Mucosa of stomach (tissue), 1 donor: Measurements from ENCODE around the gene TESK1.

Experiments used
- H3K27me3 ChIP-seq: one replicate; pipeline ENCODE4 v1.7.0; 2013; ENCODE audit warnings: mild to moderate bottlenecking, low read length; ENCODE audit not compliant: control insufficient read depth, insufficient read depth
- H3K36me3 ChIP-seq: one replicate; pipeline ENCODE4 v1.7.0; 2013; ENCODE audit warnings: low read length; ENCODE audit not compliant: control insufficient read depth, insufficient read depth
- H3K4me1 ChIP-seq: one replicate; pipeline ENCODE4 v1.7.0; 2013; ENCODE audit warnings: mild to moderate bottlenecking, low read length; ENCODE audit not compliant: control insufficient read depth, insufficient read depth
- H3K4me3 ChIP-seq: one replicate; pipeline ENCODE4 v1.7.0; 2013; ENCODE audit warnings: low read length
- H3K9ac ChIP-seq: one replicate; pipeline ENCODE4 v1.7.0; 2013; ENCODE audit warnings: mild to moderate bottlenecking, low read length, moderate library complexity
- H3K9me3 ChIP-seq: one replicate; pipeline ENCODE4 v1.7.0; 2013; ENCODE audit warnings: mild to moderate bottlenecking, low read length, moderate library complexity; ENCODE audit not compliant: control insufficient read depth
- donor health status: Pancreatic carcinoma.

Gene TESK1

GRCh38 chr9:35656831-35657545, 51.9 kb downstream of the TESK1 start:
- Histone ChIP-seq H3K36me3 (peaks cover 3% of the 10 kb centered on the region), H3K27me3 (no peaks in the 10 kb centered on the region), H3K9me3 (no peaks in the 10 kb centered on the region), H3K9ac (peak overlapping the region; percentile 90), H3K4me1 (peaks cover 41% of the 10 kb centered on the region), H3K4me3 (peak overlapping the region; percentile 60)

- H3K4me3 ChIP-seq, result peak within 1 kb of the TSS; percentile 60
- peak within 1 kb of the TSS; percentile 90 for H3K9ac ChIP-seq
- H3K4me1 ChIP-seq, result peaks cover 41% of the 10 kb centered on the region
- H3K27me3 ChIP-seq, result no peaks in the 10 kb centered on the region
- no peaks in the 10 kb centered on the region for H3K9me3 ChIP-seq
- H3K36me3 ChIP-seq, result peaks cover 3% of the 10 kb centered on the region
Observed at GRCh38 chr9:35657546-35658136, 52.6 kb downstream of the TESK1 start, which contains the start of gene RMRP. Gene RMRP, minus strand, starts transcription at chr9:35658019.

- no peaks in the 10 kb centered on the region for H3K9me3 ChIP-seq
- peaks cover 41% of the 10 kb centered on the region for H3K4me1 ChIP-seq
- H3K9ac ChIP-seq, result peak within 1 kb of the TSS; percentile 90
Observed at GRCh38 chr9:35658137-35658967, 53.3 kb downstream of the TESK1 start, which contains the start of gene CCDC107. Gene CCDC107, plus strand, starts transcription at chr9:35658292. Its CDS starts 88 bp downstream, at chr9:35658380.

GRCh38 chr9:35658968-35659220, 53.8 kb downstream of the TESK1 start:
- no peaks in the 10 kb centered on the region for H3K9me3 ChIP-seq
- peaks cover 41% of the 10 kb centered on the region for H3K4me1 ChIP-seq
- peaks cover 3% of the 10 kb centered on the region for H3K36me3 ChIP-seq

More at GRCh38 chr9:35658137-35658967, 53.3 kb downstream of the TESK1 start, which contains the start of gene CCDC107:
- H3K36me3 ChIP-seq, result peaks cover 3% of the 10 kb centered on the region
- H3K27me3 ChIP-seq, result no peaks in the 10 kb centered on the region
- peak within 1 kb of the TSS; percentile 60 for H3K4me3 ChIP-seq

GRCh38 chr9:35659340-35659739, 54.3 kb downstream of the TESK1 start:
- H3K9ac ChIP-seq, result peak overlapping the region; percentile 90
- H3K4me1 ChIP-seq, result peaks cover 44% of the 10 kb centered on the region
- H3K36me3 ChIP-seq, result peaks cover 3% of the 10 kb centered on the region
- H3K4me3 ChIP-seq, result peak overlapping the region; percentile 60
- no peaks in the 10 kb centered on the region for H3K9me3 ChIP-seq
- no peaks in the 10 kb centered on the region for H3K27me3 ChIP-seq

More at GRCh38 chr9:35658968-35659220, 53.8 kb downstream of the TESK1 start:
- Histone ChIP-seq H3K9ac (peak overlapping the region; percentile 90), H3K4me3 (peak overlapping the region; percentile 60), H3K27me3 (no peaks in the 10 kb centered on the region)
